HepG2 (cell line): Measurements from ENCODE around the gene PLEKHB1. TPM values are rescaled to one million over a fixed set of nuclear protein-coding genes. Genes with fewer than 3 reads are reported as not detected.
A peak's percentile ranks its signal among the peaks of the same experiment; 100 is the strongest.

Source experiments
- FLYWCH1 ChIP-seq: sonication (generic); formaldehyde crosslinking; IDR thresholded peaks from 2 replicates; pipeline ENCODE4 v1.8.1; 2023; ENCODE audit warnings: mild to moderate bottlenecking, missing genetic modification reagents
- FOXO1 ChIP-seq: sonication (generic); formaldehyde crosslinking; IDR thresholded peaks from 2 replicates; pipeline ENCODE4 v1.4.0; 2020; ENCODE audit warnings: missing genetic modification reagents
- GATA4 ChIP-seq: sonication (generic); IDR thresholded peaks from 2 replicates; pipeline ENCODE4 v1.6.1; 2016; ENCODE audit warnings: antibody characterized with exemption, low read depth, borderline replicate concordance
- HNRNPLL ChIP-seq: fragments of 200-400 bp; formaldehyde crosslinking; IDR thresholded peaks from 2 replicates; pipeline ENCODE4 v1.6.1; 2017; ENCODE audit warnings: mild to moderate bottlenecking, low read depth, low read length; ENCODE audit not compliant: poor library complexity, severe bottlenecking
- IKZF5 ChIP-seq: IDR thresholded peaks from 2 replicates; pipeline ENCODE4 v1.6.1; 2018; ENCODE audit warnings: missing genetic modification reagents, mild to moderate bottlenecking, missing compliant biosample characterization
- LCORL ChIP-seq, 2 experiments: fragments of 450-650 bp in 1 of 2; sonication (generic) in 1 of 2; formaldehyde crosslinking in 1 of 2; IDR thresholded peaks; 2 replicates each; pipeline versions ENCODE4 v1.5.0 to v1.6.1; 2017 to 2020; ENCODE audit warnings: antibody characterized with exemption in 1 of 2, missing genetic modification reagents in 1 of 2
- MATR3 ChIP-seq: sonication (generic); formaldehyde crosslinking; IDR thresholded peaks from 2 replicates; pipeline ENCODE4 v1.4.0; 2020; ENCODE audit warnings: missing genetic modification reagents
- MEIS2 ChIP-seq: sonication (generic); formaldehyde crosslinking; IDR thresholded peaks from 2 replicates; pipeline ENCODE4 v1.9.0; 2021; ENCODE audit warnings: mild to moderate bottlenecking, missing genetic modification reagents
- MIER2 ChIP-seq: IDR thresholded peaks from 2 replicates; pipeline ENCODE4 v1.6.1; 2016; ENCODE audit warnings: missing biosample characterization, missing genetic modification reagents
- NRL ChIP-seq: sonication (generic); formaldehyde crosslinking; IDR thresholded peaks from 2 replicates; pipeline ENCODE4 v1.5.0; 2020; ENCODE audit warnings: missing genetic modification reagents, mild to moderate bottlenecking, moderate library complexity, borderline replicate concordance
- SCMH1 ChIP-seq: sonication (generic); formaldehyde crosslinking; IDR thresholded peaks from 2 replicates; pipeline ENCODE4 v1.9.0; 2021; ENCODE audit warnings: missing genetic modification reagents, mild to moderate bottlenecking, borderline replicate concordance
- SNAPC5 ChIP-seq: sonication (generic); formaldehyde crosslinking; IDR thresholded peaks from 2 replicates; pipeline ENCODE4 v1.8.1; 2023; ENCODE audit warnings: mild to moderate bottlenecking, missing genetic modification reagents, borderline replicate concordance
- TBX2 ChIP-seq: sonication (generic); formaldehyde crosslinking; IDR thresholded peaks from 2 replicates; pipeline ENCODE4 v1.5.0; 2020; ENCODE audit warnings: missing genetic modification reagents, mild to moderate bottlenecking, borderline replicate concordance
- THRA ChIP-seq: sonication (generic); formaldehyde crosslinking; IDR thresholded peaks from 2 replicates; pipeline ENCODE4 v1.4.0; 2020; ENCODE audit warnings: missing genetic modification reagents, borderline replicate concordance
- ZFP90 ChIP-seq: sonication (generic); formaldehyde crosslinking; IDR thresholded peaks from 2 replicates; pipeline ENCODE4 v1.8.0; 2022; ENCODE audit warnings: missing genetic modification reagents, mild to moderate bottlenecking, inconsistent platforms, borderline replicate concordance
- ZFX ChIP-seq: sonication (generic); formaldehyde crosslinking; IDR thresholded peaks from 2 replicates; pipeline ENCODE4 v1.4.0; 2020; ENCODE audit warnings: mild to moderate bottlenecking, low read depth, missing genetic modification reagents, moderate library complexity
- ZKSCAN5 ChIP-seq: sonication (generic); formaldehyde crosslinking; IDR thresholded peaks from 2 replicates; pipeline ENCODE4 v1.5.1; 2020; ENCODE audit warnings: mild to moderate bottlenecking, missing genetic modification reagents
- ZNF33B ChIP-seq: sonication (generic); formaldehyde crosslinking; IDR thresholded peaks from 2 replicates; pipeline ENCODE4 v1.5.1; 2020; ENCODE audit warnings: mild to moderate bottlenecking, missing genetic modification reagents
- ZNF362 ChIP-seq: sonication (generic); formaldehyde crosslinking; IDR thresholded peaks from 2 replicates; pipeline ENCODE4 v1.4.0; 2020; ENCODE audit warnings: missing genetic modification reagents, mild to moderate bottlenecking, borderline replicate concordance
- ZNF510 ChIP-seq: sonication (generic); formaldehyde crosslinking; IDR thresholded peaks from 2 replicates; pipeline ENCODE4 v1.4.0; 2020; ENCODE audit warnings: low read depth, mild to moderate bottlenecking, missing genetic modification reagents
- ZNF549 ChIP-seq: sonication (generic); formaldehyde crosslinking; IDR thresholded peaks from 2 replicates; pipeline ENCODE4 v1.5.0; 2020; ENCODE audit warnings: missing genetic modification reagents
- ZNF629 ChIP-seq: sonication (generic); formaldehyde crosslinking; conservative IDR thresholded peaks from 2 replicates; pipeline ENCODE4 v1.5.0; 2020; ENCODE audit warnings: missing genetic modification reagents
- ZNF724P ChIP-seq: sonication (generic); formaldehyde crosslinking; IDR thresholded peaks from 2 replicates; pipeline ENCODE4 v1.8.0; 2022; ENCODE audit warnings: missing genetic modification reagents, borderline replicate concordance
- ZSCAN25 ChIP-seq: sonication (generic); formaldehyde crosslinking; IDR thresholded peaks from 2 replicates; pipeline ENCODE4 v1.8.0; 2022; ENCODE audit warnings: mild to moderate bottlenecking, missing genetic modification reagents
- polyA plus RNA-seq, 8 experiments: library from polyadenylated mRNA; depleted of rRNA in 3 of 8; stranded (reverse) in 7 of 8; unstranded in 1 of 8; fragments of >200 nt; fragmentation: Illumina TruSeq in 4 of 8; extraction: Trizol in 4 of 8; gene quantifications; 2 replicates each; pipeline versions ENCODE4 v1.2.1 to v1.2.3, GENCODE V29; 2011 to 2016; ENCODE audit warnings: low read depth in 4 of 8, missing spikeins in 1 of 8, mixed read lengths in 1 of 8; ENCODE audit not compliant: insufficient read depth in 1 of 8
- total RNA-seq, 5 experiments: library from RNA; depleted of rRNA; stranded (reverse); fragments of >200 nt; fragmentation: Illumina TruSeq; extraction: Trizol; gene quantifications; 2 replicates each; pipeline ENCODE4 v1.2.3, GENCODE V29; 2016; ENCODE audit warnings: low read depth in 1 of 5
- TF ChIP-seq, protein P1 (sequence below): sonication (generic); formaldehyde crosslinking; IDR thresholded peaks from 2 replicates; pipeline ENCODE4 v1.4.0; 2020; ENCODE audit warnings: missing genetic modification reagents

The PLEKHB1 gene
- total and polyA plus RNA-seq, 2 of the 13 experiments (the other 11 are each of a cell fraction or from before 2014, with no cell fraction given), result 68.0 to 99.3 TPM

GRCh38 chr11:73597956-73598718 is 48.2 kb upstream of the PLEKHB1 start, which contains the start of gene FAM168A (continued):
- no peak for TF ChIP-seq MATR3 (CRISPR knock-in tag)
- TF ChIP-seq NRL, result 0 out of 2 replicates have a peak, but pooled peaks have one; percentile 57
- TF ChIP-seq, protein P1, sequence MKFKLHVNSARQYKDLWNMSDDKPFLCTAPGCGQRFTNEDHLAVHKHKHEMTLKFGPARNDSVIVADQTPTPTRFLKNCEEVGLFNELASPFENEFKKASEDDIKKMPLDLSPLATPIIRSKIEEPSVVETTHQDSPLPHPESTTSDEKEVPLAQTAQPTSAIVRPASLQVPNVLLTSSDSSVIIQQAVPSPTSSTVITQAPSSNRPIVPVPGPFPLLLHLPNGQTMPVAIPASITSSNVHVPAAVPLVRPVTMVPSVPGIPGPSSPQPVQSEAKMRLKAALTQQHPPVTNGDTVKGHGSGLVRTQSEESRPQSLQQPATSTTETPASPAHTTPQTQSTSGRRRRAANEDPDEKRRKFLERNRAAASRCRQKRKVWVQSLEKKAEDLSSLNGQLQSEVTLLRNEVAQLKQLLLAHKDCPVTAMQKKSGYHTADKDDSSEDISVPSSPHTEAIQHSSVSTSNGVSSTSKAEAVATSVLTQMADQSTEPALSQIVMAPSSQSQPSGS (CRISPR knock-in tag), result peak; percentile 36
- TF ChIP-seq ZNF724P (CRISPR knock-in tag), result no peak
- peak; percentile 55; the same call in 1 of the 2 replicates for TF ChIP-seq MEIS2
- no peak for TF ChIP-seq ZNF549
- no peak for TF ChIP-seq ZNF629 (CRISPR knock-in tag)
- TF ChIP-seq HNRNPLL, result peak; percentile 67
- no peak for TF ChIP-seq FOXO1 (CRISPR knock-in tag)
- TF ChIP-seq THRA (CRISPR knock-in tag), result no peak
- no peak for TF ChIP-seq GATA4
- TF ChIP-seq ZNF33B, result no peak
- no peak for TF ChIP-seq ZSCAN25 (CRISPR knock-in tag)
- peak; percentile 64 for TF ChIP-seq IKZF5 (CRISPR knock-in tag)
- TF ChIP-seq ZNF362, result no peak
- peak; percentile 52 for TF ChIP-seq MIER2 (CRISPR knock-in tag)
- peak; percentile 72; the same call in 1 of the 2 replicates for TF ChIP-seq ZFP90 (CRISPR knock-in tag)
- no peak for TF ChIP-seq ZKSCAN5 (CRISPR knock-in tag)
- TF ChIP-seq FLYWCH1 (CRISPR knock-in tag), result no peak
- peak; percentile 70; the same call in 1 of the 2 replicates for TF ChIP-seq ZNF510 (CRISPR knock-in tag)
- no peak for TF ChIP-seq LCORL (IDR thresholded peaks at IDR 0.05)
- TF ChIP-seq LCORL (CRISPR knock-in tag; IDR thresholded peaks at IDR 0.05), result peak; percentile 63
- TF ChIP-seq SCMH1 (CRISPR knock-in tag), result no peak
- peak; percentile 98 for TF ChIP-seq ZFX (CRISPR knock-in tag)
- TF ChIP-seq TBX2 (CRISPR knock-in tag), result peak; percentile 51; the same call in 1 of the 2 replicates
- TF ChIP-seq SNAPC5 (CRISPR knock-in tag), result peak; percentile 89; the same call in 1 of the 2 replicates
